ENCODE data around the gene DSCAM. TPM values are rescaled to one million over a fixed set of nuclear protein-coding genes. Genes with fewer than 3 reads are reported as not detected.

DSCAM gene
- total RNA-seq, 1 experiment from 2014 or later, result not detected

GRCh38 chr21:40051801-40052200 is 795.2 kb downstream of the DSCAM start:
- Histone ChIP-seq H3K27me3 (ENCODE audit: insufficient read depth, low read length) (no peaks in the 10 kb centered on the region), H3K4me2 (ENCODE audit: low read length) (no peak overlapping the region), H4K20me1 (ENCODE audit: insufficient read depth) (no peaks in the 10 kb centered on the region), H3K4me1 (ENCODE audit: control insufficient read depth in 1 of 2, insufficient read depth in 2 of 2, low read length in 2 of 2) (no peaks in the 10 kb centered on the region), H3K79me2 (ENCODE audit: insufficient read depth, low read length) (no peaks in the 10 kb centered on the region), H3K4me3 (replicated peaks in 1 of 2; ENCODE audit: low read depth in 1 of 2, low read length in 2 of 2) (no peak overlapping the region), H2AFZ (ENCODE audit: low read depth, low read length, poor library complexity, severe bottlenecking) (no peak overlapping the region), H3K27ac (ENCODE audit: low read depth, low read length) (no peak overlapping the region), H3K9ac (ENCODE audit: low read length) (no peak overlapping the region), H3K9me2 (ENCODE audit: insufficient read depth) (no peaks in the 10 kb centered on the region), H3K36me3 (ENCODE audit: control insufficient read depth in 1 of 2, insufficient read depth in 2 of 2, low read length in 2 of 2) (no peaks in the 10 kb centered on the region), H3K9me3 (ENCODE audit: control insufficient read depth in 1 of 2, insufficient read depth in 1 of 2, low read depth in 1 of 2, low read length in 2 of 2) (peaks cover 0 to 31% of the 10 kb centered on the region in 2 experiments; a peak in 2 of 4 replicates)
- POLR2A ChIA-PET, result no interaction called here
- no TSS peak for BruUV-seq (replicated peaks)
- TF ChIP-seq SIN3A (IDR thresholded peaks at IDR 0.05; ENCODE audit: low read depth) (no peak), ELF1 (IDR thresholded peaks at IDR 0.05; ENCODE audit: borderline replicate concordance, low read depth) (no peak), ZFX (IDR thresholded peaks at IDR 0.05) (no peak)
- RAD21 ChIA-PET (ENCODE audit: low non-redundant PET in 1 of 2, low total read pairs in 2 of 2, uncharacterized antibody in 2 of 2, unreplicated experiment in 2 of 2), result no interaction called here
- intact Hi-C loops (cut with micrococcal nuclease), result no loop called here
- ATAC-seq, result no peak
- no peak for DNase-seq (ENCODE audit: low read depth, low spot score)
- CTCF ChIA-PET, result no interaction called here

DNA sequence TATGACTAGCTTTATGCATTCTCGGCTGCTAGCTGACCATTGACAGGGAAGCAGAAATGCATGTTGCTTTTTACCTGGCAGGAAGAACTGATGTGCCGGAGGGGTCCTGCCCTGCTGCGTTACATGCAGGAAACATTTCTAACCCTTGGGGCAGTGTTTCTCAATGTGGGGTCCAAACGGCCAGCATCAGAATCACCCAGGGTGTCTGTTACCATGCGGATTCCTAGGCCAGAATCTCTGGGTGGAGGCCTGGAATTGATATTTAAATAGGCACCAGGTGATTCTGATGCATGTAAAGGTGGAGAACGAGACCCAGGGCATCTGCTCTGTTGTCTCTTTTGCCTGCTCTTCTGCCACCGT is 797.0 kb downstream of the DSCAM start:
- intact Hi-C loops (cut with micrococcal nuclease), result no loop called here
- Histone ChIP-seq H3K36me3 (ENCODE audit: control insufficient read depth in 1 of 2, insufficient read depth in 2 of 2, low read length in 2 of 2) (no peaks in the 10 kb centered on the region), H3K79me2 (ENCODE audit: insufficient read depth, low read length) (no peaks in the 10 kb centered on the region), H3K9me3 (ENCODE audit: control insufficient read depth in 1 of 2, insufficient read depth in 1 of 2, low read depth in 1 of 2, low read length in 2 of 2) (peaks cover 0 to 34% of the 10 kb centered on the region in 2 experiments; a peak in 2 of 4 replicates), H3K27ac (ENCODE audit: low read depth, low read length) (no peak overlapping the region), H3K4me2 (ENCODE audit: low read length) (no peak overlapping the region), H3K9me2 (ENCODE audit: insufficient read depth) (no peaks in the 10 kb centered on the region), H3K4me3 (replicated peaks in 1 of 2; ENCODE audit: low read depth in 1 of 2, low read length in 2 of 2) (no peak overlapping the region), H4K20me1 (ENCODE audit: insufficient read depth) (no peaks in the 10 kb centered on the region), H3K9ac (ENCODE audit: low read length) (no peak overlapping the region), H3K4me1 (ENCODE audit: control insufficient read depth in 1 of 2, insufficient read depth in 2 of 2, low read length in 2 of 2) (no peaks in the 10 kb centered on the region), H2AFZ (ENCODE audit: low read depth, low read length, poor library complexity, severe bottlenecking) (no peak overlapping the region), H3K27me3 (ENCODE audit: insufficient read depth, low read length) (no peaks in the 10 kb centered on the region)
- no peak for DNase-seq (ENCODE audit: low read depth, low spot score)
- no peak for ATAC-seq
- ChIA-PET CTCF (no interaction called here), RAD21 (ENCODE audit: low non-redundant PET in 1 of 2, low total read pairs in 2 of 2, uncharacterized antibody in 2 of 2, unreplicated experiment in 2 of 2) (no interaction called here), POLR2A (no interaction called here)
- no TSS peak for BruUV-seq (replicated peaks)
- TF ChIP-seq FOSL1 (IDR thresholded peaks at IDR 0.05; ENCODE audit: low read depth), result no peak
- TF ChIP-seq POLR2A (IDR thresholded peaks at IDR 0.05; ENCODE audit: borderline replicate concordance, extremely low read depth, insufficient read depth, insufficient read length), result no peak
- TF ChIP-seq SRF (IDR thresholded peaks at IDR 0.05; ENCODE audit: low read depth), result no peak
- TF ChIP-seq SIN3A (IDR thresholded peaks at IDR 0.05; ENCODE audit: low read depth), result no peak
- no peak for TF ChIP-seq EGR1 (IDR thresholded peaks at IDR 0.05; ENCODE audit: low read depth)

Measured in HCT116 (cell line).